ENCODE data around the gene SURF6.
"Not testable (repeated sequence)": the region's sequence is repeated elsewhere in the genome, so short reads cannot be mapped to it uniquely, and the experiment has no call there.

Gene SURF6

DNA sequence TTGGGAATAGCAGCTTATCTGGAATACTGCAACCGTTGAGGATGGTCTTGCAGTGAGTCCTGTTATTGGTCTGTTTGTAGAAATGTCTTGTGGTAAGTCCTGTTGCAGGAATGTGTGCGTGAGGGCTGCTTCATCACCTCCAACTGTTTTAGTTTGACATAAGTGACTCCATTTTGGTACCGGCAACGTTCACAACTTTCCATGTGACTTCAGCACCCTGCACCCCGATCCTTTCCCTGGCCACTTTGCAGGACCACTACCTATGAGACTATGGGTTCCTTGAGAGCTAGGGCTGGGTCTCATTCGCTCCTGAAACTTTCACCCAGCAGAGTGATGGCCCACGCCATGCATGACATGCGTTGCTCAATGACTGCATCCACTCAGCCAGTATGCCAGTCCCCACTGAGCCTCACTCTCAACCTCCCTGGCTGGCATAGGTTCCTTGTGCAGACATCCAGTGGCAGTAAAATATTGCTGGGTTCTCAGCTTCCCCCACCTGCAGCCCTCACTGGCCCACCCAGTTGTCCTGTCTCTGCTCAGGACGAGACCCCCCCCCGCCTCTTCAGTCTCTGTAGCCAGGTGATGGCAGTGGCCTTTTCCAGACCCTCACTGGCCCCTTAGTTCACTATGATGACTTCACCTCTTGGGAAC, 8.0 kb downstream of the SURF6 start:
- no peak for DNase-seq (ENCODE audit: low read depth)

DNA sequence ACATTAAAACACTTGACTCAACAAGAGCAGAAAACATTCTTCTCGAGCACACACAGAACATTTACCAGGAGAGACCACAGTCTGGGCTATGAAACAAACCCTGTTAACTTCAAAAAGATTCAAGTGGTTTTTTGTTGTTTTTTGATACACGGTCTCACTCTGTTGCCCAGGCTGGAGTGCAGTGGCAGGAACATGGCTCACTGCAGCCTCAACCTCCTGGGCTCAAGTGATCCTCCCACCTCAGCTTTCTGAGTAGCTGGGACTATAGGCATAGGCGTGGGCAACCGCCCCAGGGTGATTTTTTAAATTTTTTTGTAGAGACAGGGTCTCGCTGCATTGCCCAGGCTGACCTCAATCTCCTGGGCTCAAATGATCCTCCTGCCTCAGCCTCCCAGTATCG, 9.0 kb downstream of the SURF6 start:
- not testable (repeated sequence) for DNase-seq (ENCODE audit: low read depth)

DNA sequence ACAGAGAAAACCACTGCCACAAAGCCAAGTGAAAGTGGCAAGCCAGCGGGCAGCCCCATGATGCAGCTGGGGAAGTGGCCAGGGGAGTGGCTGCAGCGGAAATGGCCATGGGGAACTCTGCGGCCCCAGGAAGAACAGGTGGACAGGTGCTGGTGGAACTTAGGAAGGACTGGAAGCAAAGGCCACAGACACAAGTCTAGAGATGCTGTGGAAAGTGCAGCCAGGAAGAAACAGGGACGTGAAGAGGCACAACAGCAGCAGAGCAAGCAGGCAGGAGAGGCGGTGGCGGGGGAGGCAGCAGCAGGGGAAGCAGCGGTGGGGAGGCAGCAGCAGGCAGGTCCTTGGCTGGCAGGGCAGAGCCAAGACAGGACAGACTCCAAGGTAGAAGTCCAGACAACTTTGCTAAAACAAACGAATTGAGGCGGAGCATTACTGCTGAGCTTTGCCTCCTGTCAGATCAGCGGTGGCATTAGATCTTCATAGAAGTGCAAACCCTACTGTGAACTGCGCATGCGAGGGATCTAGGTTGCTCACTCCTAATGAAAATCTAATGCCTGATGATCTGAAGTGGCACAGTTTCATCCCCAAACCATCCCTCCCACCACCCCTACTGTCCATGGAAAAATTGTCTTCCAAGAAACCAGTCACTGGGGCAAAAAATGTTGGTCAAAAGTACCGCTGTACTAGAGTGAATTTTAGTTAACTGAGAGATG, 11.8 kb downstream of the SURF6 start:
- DNase-seq (ENCODE audit: low read depth), result no peak

DNA sequence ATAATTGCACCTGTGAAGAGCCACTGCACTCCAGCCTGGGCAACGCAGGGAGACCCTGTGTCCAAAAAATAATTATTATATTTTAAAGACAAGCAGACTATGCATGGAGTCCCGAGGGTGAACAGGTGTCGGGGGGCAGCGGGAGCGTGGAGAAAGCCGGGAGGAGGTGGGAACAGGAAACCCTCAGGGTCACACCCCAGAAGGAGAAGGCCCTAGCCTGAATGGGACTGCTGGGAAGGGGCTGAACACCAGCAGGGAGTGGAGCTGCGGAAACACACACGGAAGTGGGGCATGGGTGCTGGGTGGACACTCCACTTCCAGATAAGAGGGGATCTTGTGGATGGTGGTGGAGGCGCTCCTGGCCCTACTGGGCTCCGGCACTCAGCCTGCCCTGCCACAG, 12.8 kb downstream of the SURF6 start:
- DNase-seq (ENCODE audit: low read depth), result no peak

DNA sequence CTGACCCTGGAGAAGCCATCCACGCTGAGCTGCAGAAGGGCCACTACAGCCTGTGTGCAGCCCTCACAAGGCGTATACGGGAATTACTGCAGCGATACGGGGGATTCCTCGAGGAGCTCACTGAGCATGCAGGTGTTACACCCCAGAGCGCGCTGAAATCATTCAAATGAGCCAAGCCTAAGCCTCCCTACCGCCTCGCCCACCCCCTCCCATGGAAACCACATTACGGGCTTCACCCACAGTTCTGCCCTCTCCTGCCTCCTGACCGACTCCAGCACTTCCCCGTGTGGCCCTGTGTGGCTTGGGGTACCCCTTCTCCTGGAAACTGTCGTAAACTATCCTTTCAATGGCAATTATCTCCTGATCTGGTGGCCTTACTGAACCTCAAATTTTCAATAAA, 13.3 kb downstream of the SURF6 start:
- no peak for DNase-seq (ENCODE audit: low read depth)

DNA sequence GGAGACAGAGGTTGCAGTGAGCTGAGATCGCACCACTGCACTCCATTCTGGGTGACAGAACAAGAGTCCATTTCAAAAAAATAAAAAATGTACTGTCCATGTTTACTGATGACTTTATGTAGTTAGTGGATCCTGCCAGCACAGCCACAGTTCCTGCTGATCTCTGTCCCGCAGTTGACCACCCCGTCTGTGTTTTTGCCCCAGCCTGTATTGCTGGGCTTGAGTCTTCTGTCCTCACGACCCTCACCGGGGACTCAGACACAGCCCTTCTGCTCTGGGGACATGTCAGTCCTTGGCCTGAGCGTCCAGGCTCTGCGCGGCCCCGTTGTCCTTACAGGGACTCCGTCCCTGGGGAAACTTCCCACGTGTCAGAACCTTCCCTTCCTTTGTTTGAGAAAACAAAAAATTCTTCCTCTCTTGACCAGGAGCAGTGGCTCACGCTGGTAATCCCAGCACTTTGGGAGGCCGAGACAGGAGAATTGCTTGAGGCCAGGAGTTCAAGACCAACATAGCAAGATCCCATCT, 14.5 kb downstream of the SURF6 start:
- DNase-seq (ENCODE audit: low read depth), result no peak

DNA sequence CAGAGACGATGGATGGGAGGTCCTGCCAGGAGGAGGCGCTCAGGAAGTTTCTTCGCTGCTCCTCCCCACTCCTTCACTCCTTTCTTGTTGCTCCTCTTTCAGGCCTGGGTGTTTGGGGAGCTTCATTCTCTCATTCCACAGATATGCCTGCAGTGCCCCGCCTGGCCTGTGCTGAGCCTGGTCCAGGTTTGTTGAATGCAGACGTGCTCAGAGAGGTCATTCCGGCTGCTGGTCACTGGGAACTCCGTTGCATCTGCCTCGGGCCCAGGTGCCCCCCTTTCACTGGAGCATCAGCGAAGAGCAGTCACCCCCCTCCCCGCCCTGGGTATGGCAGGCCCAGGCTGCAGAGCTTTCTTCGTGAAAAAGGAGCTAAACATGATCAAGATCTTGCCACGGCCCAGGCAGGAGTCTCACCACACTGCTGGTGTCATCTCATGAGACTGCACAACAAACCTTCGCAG, 15.5 kb downstream of the SURF6 start:
- DNase-seq (ENCODE audit: low read depth), result no peak

DNA sequence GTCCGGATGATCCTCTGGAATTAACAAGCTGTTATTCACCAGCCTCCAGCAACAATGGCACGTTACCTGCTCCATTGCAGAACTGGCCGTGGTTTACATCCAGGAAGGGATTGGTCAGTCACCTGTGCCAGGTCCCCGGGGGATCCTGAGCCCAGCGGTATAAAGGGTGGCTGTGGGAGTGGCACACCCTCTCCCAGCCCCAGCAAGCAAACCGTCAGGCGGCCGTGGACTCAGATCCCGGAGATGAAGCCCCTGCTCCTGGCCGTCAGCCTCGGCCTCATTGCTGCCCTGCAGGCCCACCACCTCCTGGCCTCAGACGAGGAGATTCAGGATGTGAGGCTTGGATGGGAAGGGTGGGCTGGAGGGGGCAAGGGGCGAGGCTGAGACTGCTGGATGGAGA, 18.4 kb downstream of the SURF6 start:
- DNase-seq (ENCODE audit: low read depth), result not testable (repeated sequence)

DNA sequence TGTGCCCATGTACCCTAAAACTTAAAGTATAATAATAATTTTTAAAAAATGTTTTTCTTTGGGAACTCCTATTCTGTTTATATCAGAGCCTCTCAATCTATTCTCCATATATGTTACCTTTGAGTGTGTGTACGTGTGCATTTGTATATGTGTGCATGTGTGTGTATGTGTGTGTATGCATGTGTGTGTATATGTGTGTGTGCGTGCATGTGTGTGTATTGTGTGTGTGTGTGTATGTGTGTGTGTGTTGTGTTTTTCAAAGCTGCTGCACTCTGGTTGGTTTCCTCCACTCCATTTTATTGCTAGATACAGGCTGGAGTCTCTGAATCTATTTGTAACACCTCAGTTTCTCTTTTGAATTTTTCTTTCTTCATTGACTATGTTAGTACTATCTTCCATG, 20.0 kb downstream of the SURF6 start:
- no peak for DNase-seq (ENCODE audit: low read depth)

DNA sequence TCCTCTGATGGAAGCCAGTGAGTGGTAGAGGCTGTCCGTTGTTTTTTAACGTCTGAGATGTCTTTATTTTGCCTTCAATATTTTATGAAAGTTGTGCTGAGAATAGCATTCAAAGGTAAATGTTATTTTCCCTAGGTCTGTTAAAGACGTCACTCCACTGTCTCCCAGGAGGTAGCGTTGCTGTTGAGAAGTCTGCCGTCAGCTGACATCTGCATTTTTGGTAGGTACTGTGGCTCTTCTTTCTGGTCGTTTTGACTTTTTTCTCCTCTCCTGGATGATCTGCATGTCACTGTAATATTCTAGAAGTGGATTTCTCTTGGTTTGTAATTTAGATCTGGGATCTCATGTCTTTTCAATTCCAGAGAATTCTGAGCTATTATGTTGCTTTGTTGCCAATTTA, 26.4 kb downstream of the SURF6 start:
- no peak for DNase-seq (ENCODE audit: low read depth)

DNA sequence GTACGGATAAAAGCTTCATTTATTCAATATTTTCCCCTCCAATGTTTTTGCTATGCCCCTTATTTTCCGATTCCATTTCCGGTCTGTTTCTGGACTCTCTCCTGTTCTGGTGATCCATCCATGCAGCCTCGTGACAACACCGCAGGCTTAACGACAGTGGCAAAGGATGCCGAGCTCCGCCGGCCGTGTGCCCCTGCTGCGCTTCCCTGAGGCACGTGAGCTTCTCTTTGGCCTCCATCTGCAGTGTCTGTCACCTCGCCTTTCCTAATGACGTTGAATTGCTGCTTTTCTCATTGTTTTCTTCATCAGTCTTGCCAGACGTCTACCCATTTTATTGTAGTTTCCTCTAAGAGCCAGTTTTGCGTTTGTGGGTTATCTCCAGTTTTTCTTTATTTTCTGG, 28.7 kb downstream of the SURF6 start:
- no peak for DNase-seq (ENCODE audit: low read depth)

DNA sequence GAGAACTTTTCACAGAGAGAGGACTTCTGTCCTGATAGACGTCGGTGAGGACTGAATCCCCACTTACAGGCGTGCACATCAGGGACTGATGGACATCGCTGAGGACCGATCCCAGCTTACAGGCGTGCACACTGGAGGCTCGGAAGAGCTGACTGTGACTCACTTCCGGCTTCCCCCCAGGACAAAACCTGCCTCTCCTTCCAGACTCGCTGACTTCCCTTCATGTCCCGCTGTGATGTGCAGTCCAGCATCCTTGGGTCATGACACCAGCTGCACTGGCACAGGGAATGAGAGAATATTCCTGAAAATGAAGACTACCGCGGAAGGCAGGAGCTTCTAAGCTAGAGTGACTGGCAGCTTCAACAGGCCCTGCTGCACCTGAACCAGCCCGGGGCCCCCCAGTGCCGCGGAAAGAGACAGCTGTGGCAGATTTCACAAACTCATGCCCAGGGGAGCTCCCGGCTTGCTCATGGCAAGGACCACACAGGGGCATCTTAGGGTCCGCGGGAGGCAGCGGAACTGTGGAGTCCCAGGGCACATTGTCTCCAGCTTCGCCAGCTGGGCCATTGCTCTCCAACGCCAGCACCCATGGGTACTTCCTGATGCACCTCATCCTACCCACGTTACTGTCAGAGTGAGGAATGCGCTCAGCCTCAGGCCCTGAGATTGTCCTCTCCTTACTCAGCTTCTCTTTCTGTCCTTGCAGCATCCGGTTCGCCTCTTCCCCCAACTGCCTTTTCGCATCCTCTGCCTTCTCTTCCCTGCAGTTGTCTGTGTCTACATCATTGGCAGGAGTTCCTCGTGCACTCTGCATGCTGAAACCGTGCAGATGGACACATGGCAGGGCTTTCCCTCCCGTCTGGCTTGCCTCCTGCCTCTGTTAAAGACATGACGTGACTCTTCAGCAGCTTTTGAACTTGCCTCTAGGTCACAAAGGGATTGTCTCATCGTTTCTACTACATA, 29.5 kb downstream of the SURF6 start:
- DNase-seq (ENCODE audit: low read depth), result no peak

DNA sequence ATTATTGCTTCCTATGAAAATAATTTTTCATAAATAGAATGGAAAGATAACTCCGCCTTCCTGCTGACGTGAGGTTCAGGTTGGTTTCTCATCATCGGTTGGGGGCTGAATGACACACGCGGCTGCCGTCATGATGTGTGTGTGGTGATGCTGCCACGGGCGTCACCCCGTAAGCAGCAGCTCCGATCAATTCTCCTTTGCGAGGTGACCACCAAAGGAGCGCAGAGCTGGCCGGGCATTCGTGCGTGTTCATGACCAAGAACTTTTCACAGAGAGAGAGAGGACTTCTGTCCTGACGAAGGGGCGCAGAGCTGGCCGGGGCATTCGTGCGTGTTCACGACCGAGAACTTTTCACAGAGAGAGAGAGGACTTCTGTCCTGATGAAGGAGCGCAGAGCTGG, 30.3 kb downstream of the SURF6 start:
- no peak for DNase-seq (ENCODE audit: low read depth)

DNA sequence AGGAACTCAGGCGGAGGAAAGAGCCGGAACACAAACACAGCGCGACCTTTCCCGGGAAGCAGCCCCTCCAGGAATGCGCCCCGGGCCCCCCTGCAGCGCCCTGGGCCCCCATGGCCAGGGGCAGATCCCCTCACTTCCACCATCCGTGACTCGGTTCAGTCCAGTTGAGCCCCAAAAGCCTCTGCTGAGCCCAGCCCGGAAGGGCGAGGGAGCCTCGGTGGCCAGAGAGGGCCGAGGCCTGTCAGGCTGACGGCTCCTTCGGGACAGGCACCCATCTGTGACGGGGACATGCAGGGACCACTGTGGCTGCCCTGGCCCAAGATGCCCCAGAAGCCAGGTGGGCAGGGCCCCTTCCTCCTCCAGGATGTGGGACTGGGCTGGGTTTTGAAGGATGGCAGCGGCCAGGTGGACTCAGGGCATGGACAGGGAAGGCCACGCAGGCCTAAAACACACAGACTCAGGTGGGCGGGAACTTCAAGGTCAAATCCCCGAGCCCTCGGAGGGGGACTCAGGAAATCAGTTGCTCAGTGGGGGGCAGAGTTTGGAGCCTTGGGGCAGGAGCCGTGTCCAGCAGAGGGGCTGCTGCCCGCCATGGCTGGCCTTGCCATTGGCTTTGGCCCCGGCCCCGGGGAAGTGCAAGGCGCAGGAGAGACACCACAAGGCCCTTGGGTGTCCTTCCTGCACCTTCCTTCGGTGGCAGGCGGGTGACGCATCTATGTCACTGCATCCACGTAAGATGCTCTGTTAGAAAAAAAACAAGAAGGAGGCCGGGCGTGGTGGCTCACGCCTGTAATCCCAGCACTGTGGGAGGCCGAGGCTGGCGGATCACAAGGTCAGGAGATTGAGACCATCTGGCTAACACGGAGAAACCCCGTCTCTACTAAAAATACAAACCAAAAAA, 31.3 kb downstream of the SURF6 start:
- no peak for DNase-seq (ENCODE audit: low read depth)

DNA sequence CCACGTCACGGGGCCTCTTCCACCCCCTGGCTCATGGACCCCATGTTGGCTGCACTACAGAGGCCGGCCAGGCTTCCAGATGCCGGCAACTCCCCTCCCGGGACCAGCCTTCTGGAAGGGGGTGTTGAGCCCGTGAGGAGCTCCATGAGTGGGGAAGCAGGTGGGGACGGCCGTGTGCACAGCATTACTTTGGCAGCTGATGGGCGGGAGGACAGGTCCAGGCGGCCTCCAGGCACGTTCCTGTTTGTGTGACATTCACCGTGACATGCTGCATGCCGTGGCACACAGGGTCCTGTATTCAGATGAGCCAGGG, 31.9 kb downstream of the SURF6 start:
- DNase-seq (ENCODE audit: low read depth), result no peak

DNA sequence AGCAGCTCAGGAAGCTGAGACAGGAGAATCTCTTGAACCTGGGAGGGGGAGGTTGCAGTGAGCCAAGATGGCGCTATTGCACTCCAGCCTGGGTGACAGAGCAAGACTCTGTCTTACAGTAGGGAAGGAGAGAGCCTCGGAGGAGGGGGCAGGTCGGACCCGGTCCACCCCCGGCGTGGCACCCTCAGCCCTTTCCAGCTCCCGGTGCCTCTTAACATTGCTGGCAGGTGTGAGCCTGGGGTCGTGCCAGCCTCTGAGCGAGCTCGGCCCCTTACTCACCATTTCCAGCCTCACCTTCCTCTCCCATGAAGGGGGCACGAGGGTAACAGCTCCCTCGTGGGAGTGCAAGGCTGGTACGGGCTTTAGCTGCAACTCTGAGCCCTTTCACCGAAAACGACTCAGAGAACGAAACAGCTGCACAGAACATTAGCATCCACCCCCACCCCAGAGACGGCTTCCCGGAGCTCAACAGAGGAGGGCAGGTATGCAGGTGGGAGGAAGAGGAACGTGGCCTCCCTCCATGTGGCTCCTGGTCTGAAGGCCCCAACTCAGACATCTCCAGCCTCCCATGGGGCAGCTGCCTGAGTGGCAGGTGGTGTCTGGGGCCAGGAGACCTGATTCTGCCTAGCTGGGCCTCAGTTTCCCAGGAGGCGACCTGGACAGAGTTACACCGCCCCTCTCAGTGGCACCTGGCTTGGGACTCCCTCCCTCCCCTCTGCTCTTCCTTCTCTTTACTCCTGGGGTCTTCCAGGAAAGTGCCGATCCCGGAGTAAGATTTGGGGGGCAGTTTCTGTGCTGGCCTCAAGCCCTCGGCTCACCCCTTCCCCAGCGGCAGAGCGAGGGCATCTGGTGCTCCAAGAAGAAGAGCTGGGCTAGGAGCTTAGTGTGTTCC, 32.5 kb downstream of the SURF6 start:
- DNase-seq (ENCODE audit: low read depth), result no peak

DNA sequence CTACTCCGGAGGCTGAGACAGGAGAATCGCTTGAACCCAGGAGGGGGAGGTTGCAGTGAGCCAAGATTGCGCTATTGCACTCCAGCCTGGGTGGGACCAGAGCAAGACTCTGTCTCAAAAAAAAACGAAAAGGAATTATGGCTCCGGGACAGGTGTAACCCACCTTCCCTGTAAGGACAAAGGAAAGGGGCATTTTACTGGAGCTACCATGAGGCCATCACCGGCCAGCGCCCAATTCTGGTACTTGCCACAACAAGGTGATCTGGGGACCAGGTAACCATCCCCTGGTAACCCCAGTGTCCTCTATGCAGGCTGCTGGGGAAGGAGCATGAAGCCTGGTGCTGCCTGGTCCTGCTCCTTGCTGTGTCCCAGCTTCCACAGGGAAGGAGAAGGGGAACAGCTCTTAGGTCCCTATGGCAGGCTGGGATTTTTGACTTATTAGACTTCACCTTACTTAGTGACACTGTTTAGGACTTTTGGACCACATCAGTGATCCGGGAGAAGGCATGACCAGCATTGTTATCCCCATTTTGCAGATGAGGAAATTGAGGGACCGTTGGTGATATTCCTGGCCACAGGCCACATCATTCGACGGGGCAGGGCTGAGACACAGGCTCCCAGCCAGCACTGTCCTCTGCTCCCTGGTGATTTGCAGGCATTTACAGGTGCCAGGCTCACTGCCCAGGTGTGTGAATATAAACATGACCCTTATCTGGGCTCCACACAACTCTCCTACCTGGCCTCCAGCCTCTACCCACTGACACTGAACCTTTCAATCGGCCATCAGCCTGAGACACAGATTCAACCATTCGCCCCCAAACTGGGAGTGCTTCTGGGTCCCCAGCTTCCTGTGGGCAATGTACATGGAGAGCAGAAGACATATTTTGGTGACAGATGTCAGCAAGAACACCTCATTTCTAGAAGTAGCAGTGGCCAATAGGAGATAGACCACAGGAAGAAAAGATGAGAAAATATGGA, 34.4 kb downstream of the SURF6 start:
- DNase-seq (ENCODE audit: low read depth), result no peak

DNA sequence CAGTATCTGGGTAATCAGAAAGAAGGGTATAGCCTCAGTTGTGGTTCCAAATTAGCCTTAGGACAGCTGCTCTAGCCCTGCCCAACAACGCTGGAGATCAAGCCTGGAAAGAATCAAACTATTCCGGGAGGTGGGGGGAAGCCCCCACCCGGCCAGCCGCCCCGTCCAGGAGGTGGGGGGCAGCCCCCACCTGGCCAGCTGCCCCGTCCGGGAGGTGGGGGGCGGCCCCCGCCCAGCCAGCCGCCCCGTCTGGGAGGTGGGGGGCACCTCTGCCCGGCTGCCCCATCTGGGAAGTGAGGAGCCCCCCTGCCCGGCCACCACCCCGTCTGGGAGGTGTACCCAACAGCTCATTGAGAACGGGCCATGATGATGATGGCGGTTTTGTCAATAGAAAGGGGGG, 36.0 kb downstream of the SURF6 start:
- DNase-seq (ENCODE audit: low read depth), result not testable (repeated sequence)

DNA sequence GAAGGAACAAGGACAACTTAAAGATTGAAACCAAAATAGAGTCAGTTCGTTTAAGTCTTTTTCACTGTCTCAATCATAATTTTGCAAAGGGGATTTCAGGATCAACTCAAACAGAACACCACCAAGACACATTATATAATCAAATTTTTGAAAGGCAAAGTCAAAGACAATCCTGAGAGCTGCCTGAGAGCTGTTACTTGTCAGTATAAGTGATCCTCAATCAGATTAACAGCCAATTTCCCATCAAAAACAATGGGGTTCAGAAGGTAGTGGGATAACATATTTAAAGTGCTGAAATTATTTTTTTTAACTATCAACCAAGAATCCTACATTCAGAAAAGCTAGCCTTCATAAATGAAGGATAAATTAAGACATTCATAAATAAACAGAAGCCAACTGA, 41.7 kb downstream of the SURF6 start:
- DNase-seq (ENCODE audit: low read depth), result no peak
